Mesenchymal stem cell (in vitro differentiated cells and primary cell): ENCODE results near the gene GTF2A1L.
A peak's percentile ranks its signal among the peaks of the same experiment; 100 is the strongest.
"Not testable (repeated sequence)": the region's sequence is repeated elsewhere in the genome, so short reads cannot be mapped to it uniquely, and the experiment has no call there.

Experiments used
- DNase-seq: peaks from one replicate; pipeline ENCODE4 v3.0.0-alpha.2; 2013
- H2AFZ ChIP-seq: one replicate; pipeline ENCODE4 v1.6.1; 2013; ENCODE audit warnings: low read depth, mild to moderate bottlenecking, control low read depth, inconsistent platforms, low read length, moderate library complexity
- H2AK5ac ChIP-seq: 2 replicates; pipeline ENCODE4 v1.6.1; 2013; ENCODE audit warnings: low read length, moderate library complexity, mild to moderate bottlenecking, inconsistent platforms; ENCODE audit not compliant: severe bottlenecking
- H2BK120ac ChIP-seq: one replicate; pipeline ENCODE4 v1.6.1; 2013; ENCODE audit warnings: low read depth, mild to moderate bottlenecking, inconsistent platforms, low read length, moderate library complexity
- H2BK12ac ChIP-seq, 2 experiments: one replicate each; pipeline ENCODE4 v1.6.1; 2013; ENCODE audit warnings: inconsistent platforms in 2 of 2, low read length in 2 of 2, mild to moderate bottlenecking in 2 of 2, moderate library complexity in 2 of 2, control low read depth in 1 of 2
- H2BK15ac ChIP-seq: one replicate; pipeline ENCODE4 v1.6.1; 2013; ENCODE audit warnings: mild to moderate bottlenecking, low read depth, inconsistent platforms; ENCODE audit not compliant: poor library complexity, severe bottlenecking
- H2BK5ac ChIP-seq: 2 replicates; pipeline ENCODE4 v1.6.1; 2013; ENCODE audit warnings: low read depth, mild to moderate bottlenecking, low read length, control low read depth, inconsistent platforms; ENCODE audit not compliant: poor library complexity, severe bottlenecking
- H3K14ac ChIP-seq, 2 experiments: one replicate each; pipeline ENCODE4 v1.6.1; 2013; ENCODE audit warnings: inconsistent platforms in 2 of 2, low read length in 2 of 2, control low read depth in 1 of 2, mild to moderate bottlenecking in 1 of 2, moderate library complexity in 1 of 2
- H3K18ac ChIP-seq, 2 experiments: one replicate each; pipeline ENCODE4 v1.6.1; 2013; ENCODE audit warnings: inconsistent platforms in 2 of 2, low read length in 2 of 2, control low read depth in 1 of 2, low read depth in 1 of 2, mild to moderate bottlenecking in 1 of 2
- H3K23ac ChIP-seq, 2 experiments: one replicate each; pipeline ENCODE4 v1.6.1; 2013; ENCODE audit warnings: inconsistent platforms in 2 of 2, low read length in 2 of 2, mild to moderate bottlenecking in 2 of 2, moderate library complexity in 2 of 2, control low read depth in 1 of 2
- H3K27ac ChIP-seq: 2 replicates; pipeline ENCODE4 v1.5.1; 2013; ENCODE audit warnings: mild to moderate bottlenecking, moderate library complexity, low read length, control low read depth, inconsistent platforms; ENCODE audit not compliant: poor library complexity, severe bottlenecking
- H3K27me3 ChIP-seq, 2 experiments: 2 replicates each; pipeline versions ENCODE4 v1.6.1 to v1.7.0; 2013; ENCODE audit warnings: low read length in 2 of 2, mild to moderate bottlenecking in 2 of 2, moderate library complexity in 2 of 2, control low read depth in 1 of 2, inconsistent platforms in 1 of 2; ENCODE audit not compliant: control insufficient read depth in 1 of 2, insufficient read depth in 1 of 2
- H3K36me3 ChIP-seq, 2 experiments: 2 replicates each; pipeline versions ENCODE4 v1.6.1 to v1.7.0; 2013; ENCODE audit warnings: low read length in 2 of 2, control low read depth in 1 of 2, inconsistent platforms in 1 of 2, low read depth in 1 of 2, mild to moderate bottlenecking in 1 of 2; ENCODE audit not compliant: insufficient read depth in 2 of 2, control insufficient read depth in 1 of 2
- H3K4ac ChIP-seq, 2 experiments: one replicate each; pipeline ENCODE4 v1.6.1; 2013; ENCODE audit warnings: inconsistent platforms in 2 of 2, low read length in 2 of 2, mild to moderate bottlenecking in 2 of 2, moderate library complexity in 2 of 2, control low read depth in 1 of 2, low read depth in 1 of 2
- H3K4me1 ChIP-seq: 2 replicates; pipeline ENCODE4 v1.6.1; 2013; ENCODE audit warnings: low read depth, low read length, control low read depth; ENCODE audit not compliant: control insufficient read depth, insufficient read depth
- H3K4me2 ChIP-seq: 2 replicates; pipeline ENCODE4 v1.6.1; 2013; ENCODE audit warnings: low read length, mild to moderate bottlenecking, inconsistent platforms; ENCODE audit not compliant: poor library complexity, severe bottlenecking
- H3K4me3 ChIP-seq, 2 experiments: 2 replicates each; pipeline versions ENCODE4 v1.5.1 to v1.7.0; 2013; ENCODE audit warnings: low read length in 2 of 2, mild to moderate bottlenecking in 2 of 2, control low read depth in 1 of 2, low read depth in 1 of 2; ENCODE audit not compliant: insufficient read depth in 1 of 2
- H3K79me1 ChIP-seq: replicated peaks from 2 replicates; pipeline ENCODE4 v1.6.1; 2013; ENCODE audit warnings: mild to moderate bottlenecking, control low read depth, low read length, inconsistent platforms; ENCODE audit not compliant: poor library complexity, severe bottlenecking
- H3K9ac ChIP-seq: 2 replicates; pipeline ENCODE4 v1.7.0; 2013; ENCODE audit warnings: mild to moderate bottlenecking, low read length, moderate library complexity
- H3K9me3 ChIP-seq: 2 replicates; pipeline ENCODE4 v1.7.0; 2013; ENCODE audit warnings: mild to moderate bottlenecking, low read length; ENCODE audit not compliant: control insufficient read depth
- H4K8ac ChIP-seq: one replicate; pipeline ENCODE4 v1.6.1; 2013; ENCODE audit warnings: inconsistent platforms, mild to moderate bottlenecking, low read length, moderate library complexity
- H4K91ac ChIP-seq: one replicate; pipeline ENCODE4 v1.6.1; 2013; ENCODE audit warnings: mild to moderate bottlenecking, low read length, inconsistent platforms
- WGBS: methylation state at CpG from one replicate; pipeline ENCODE4 v1.1.7; 2013; ENCODE audit warnings: mixed read lengths; 5-methylcytosine and 5-hydroxymethylcytosine counted together

Gene GTF2A1L

GRCh38 chr2:48619526-48619925 lies 1.9 kb downstream of the GTF2A1L start:
- Histone ChIP-seq H2BK12ac (no peak overlapping the region), H3K9ac (no peak overlapping the region), H3K4me3 (no peak overlapping the region), H4K8ac (no peak overlapping the region), H3K14ac (no peak overlapping the region), H3K79me1 (no peaks in the 10 kb centered on the region), H2BK5ac (no peak overlapping the region), H3K18ac (no peak overlapping the region), H3K4me2 (no peak overlapping the region), H3K4me1 (no peaks in the 10 kb centered on the region), H4K91ac (no peak overlapping the region), H3K27ac (no peak overlapping the region), H3K23ac (no peak overlapping the region), H3K36me3 (no peaks in the 10 kb centered on the region), H2BK120ac (no peak overlapping the region), H2AFZ (no peak overlapping the region), H3K4ac (no peak overlapping the region), H2AK5ac (no peak overlapping the region), H3K27me3 (no peaks in the 10 kb centered on the region), H3K9me3 (no peaks in the 10 kb centered on the region), H2BK15ac (no peak overlapping the region)
- DNase-seq: no peak
- 96% methylated on average over 2 of the region's 2 CpGs for WGBS

- Histone ChIP-seq H3K27me3 (no peaks in the 10 kb centered on the region), H3K4me2 (no peak overlapping the region), H2AK5ac (no peak overlapping the region), H3K27ac (no peak overlapping the region), H4K8ac (no peak overlapping the region), H2AFZ (no peak overlapping the region), H3K18ac (no peak overlapping the region), H3K4ac (no peak overlapping the region), H2BK5ac (no peak overlapping the region), H3K79me1 (no peaks in the 10 kb centered on the region), H2BK15ac (no peak overlapping the region), H3K9ac (no peak overlapping the region), H3K4me3 (no peak overlapping the region), H2BK12ac (no peak overlapping the region), H4K91ac (no peak overlapping the region), H3K36me3 (no peaks in the 10 kb centered on the region), H3K14ac (no peak overlapping the region), H2BK120ac (no peak overlapping the region), H3K9me3 (peaks cover 2% of the 10 kb centered on the region), H3K23ac (no peak overlapping the region), H3K4me1 (no peaks in the 10 kb centered on the region)
- DNase-seq: no peak
- 95% methylated on average over 3 of the region's 7 CpGs for WGBS
These were observed 2.9 kb downstream of the GTF2A1L start for GRCh38 chr2:48620604-48621003.

- not testable (repeated sequence) for H3K14ac ChIP-seq, H3K36me3 ChIP-seq, H4K8ac ChIP-seq, H2BK12ac ChIP-seq, H3K27ac ChIP-seq, H3K27me3 ChIP-seq, H3K9ac ChIP-seq, DNase-seq, H3K4me1 ChIP-seq, H3K4me3 ChIP-seq, H2AK5ac ChIP-seq, H2AFZ ChIP-seq, H3K4me2 ChIP-seq, H3K23ac ChIP-seq, H2BK15ac ChIP-seq, H3K4ac ChIP-seq, H4K91ac ChIP-seq, H2BK5ac ChIP-seq, H2BK120ac ChIP-seq, H3K79me1 ChIP-seq, H3K18ac ChIP-seq
- H3K9me3 ChIP-seq: peaks cover 16% of the 10 kb centered on the region
- WGBS: 77% methylated on average over 1 of the region's 5 CpGs
These were observed 5.0 kb downstream of the GTF2A1L start for GRCh38 chr2:48622691-48623090.

DNA sequence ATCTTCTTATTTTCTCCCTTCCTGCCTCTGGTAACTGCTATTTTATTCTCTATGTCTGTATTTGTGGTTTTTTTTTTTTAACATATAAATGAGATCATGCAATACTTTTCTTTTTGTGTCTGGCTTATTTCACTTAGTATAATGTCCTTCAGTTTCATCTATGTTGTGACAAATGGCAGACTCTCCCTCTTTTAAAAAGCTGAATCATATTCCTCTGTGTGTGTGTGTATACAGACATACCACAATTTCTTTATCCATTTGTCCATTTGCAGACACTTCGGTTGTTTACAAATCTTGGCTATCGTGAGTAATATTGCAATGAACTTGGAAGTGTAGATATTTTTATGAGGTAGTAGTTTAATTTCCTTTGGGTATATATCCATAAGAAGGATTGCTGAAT lies 7.0 kb downstream of the GTF2A1L start:
- WGBS: no CpG with 5 or more reads among the region's 2 CpGs
- H2AK5ac ChIP-seq: no peak overlapping the region
- H3K9me3 ChIP-seq: peaks cover 16% of the 10 kb centered on the region
- no peaks in the 10 kb centered on the region for H3K4me1 ChIP-seq
- H2BK15ac ChIP-seq: no peak overlapping the region
- H3K4me2 ChIP-seq: no peak overlapping the region
- no peak overlapping the region for H2AFZ ChIP-seq
- H2BK120ac ChIP-seq: no peak overlapping the region
- H3K14ac ChIP-seq: no peak overlapping the region
- H3K4me3 ChIP-seq: no peak overlapping the region
- H3K27ac ChIP-seq: no peak overlapping the region
- H4K8ac ChIP-seq: no peak overlapping the region
- H3K36me3 ChIP-seq: no peaks in the 10 kb centered on the region
- H3K4ac ChIP-seq: no peak overlapping the region
- no peak overlapping the region for H2BK12ac ChIP-seq
- no peaks in the 10 kb centered on the region for H3K27me3 ChIP-seq
- H3K23ac ChIP-seq: no peak overlapping the region
- H3K9ac ChIP-seq: no peak overlapping the region
- peak; percentile 42 for DNase-seq
- no peak overlapping the region for H2BK5ac ChIP-seq
- no peaks in the 10 kb centered on the region for H3K79me1 ChIP-seq
- no peak overlapping the region for H4K91ac ChIP-seq
- no peak overlapping the region for H3K18ac ChIP-seq
